H1 (cell line): ENCODE results near the gene CD59. TPM values are rescaled to one million over a fixed set of nuclear protein-coding genes. Genes with fewer than 3 reads are reported as not detected.

Experiments used
- CTCF ChIA-PET: fragments of 300-600 bp; sonication (Branson Sonifier 250); formaldehyde crosslinking; loops from one replicate; lab custom pipeline; 2021; ENCODE audit not compliant: partially characterized antibody; lab: Charles Lee
- POLR2A ChIA-PET: fragments of 300-600 bp; sonication (Branson Sonifier 250); formaldehyde crosslinking; loops from one replicate; lab custom pipeline; 2021; ENCODE audit warnings: inconsistent platforms; ENCODE audit not compliant: partially characterized antibody; lab: Charles Lee
- DNase-seq, 2 experiments: peaks; one replicate each; pipeline versions ENCODE4 v3.0.0 to v3.0.0-alpha.2; 2010 to 2022; ENCODE audit warnings: low spot score in 2 of 2, low read depth in 1 of 2, mixed read lengths in 1 of 2
- FAIRE-seq: peaks from 2 replicates; lab custom pipeline; 2011; peaks lifted over from hg19 to GRCh38; lab: Jason Lieb, UNC
- H2AFZ ChIP-seq: 2 replicates; pipeline ENCODE4 v1.8.1; 2012; ENCODE audit warnings: low read length, inconsistent platforms
- H2AK5ac ChIP-seq: 2 replicates; pipeline ENCODE4 v1.6.1; 2013; ENCODE audit warnings: low read depth, low read length
- H2BK120ac ChIP-seq: replicated peaks from 2 replicates; pipeline ENCODE3; 2013; ENCODE audit warnings: low read depth, low read length, inconsistent platforms
- H2BK12ac ChIP-seq: 2 replicates; pipeline ENCODE4 v1.6.1; 2013; ENCODE audit warnings: low read depth, low read length
- H2BK15ac ChIP-seq: 2 replicates; pipeline ENCODE4 v1.6.1; 2013; ENCODE audit warnings: low read length
- H2BK20ac ChIP-seq: 2 replicates; pipeline ENCODE4 v1.6.1; 2013; ENCODE audit warnings: low read length
- H2BK5ac ChIP-seq: 2 replicates; pipeline ENCODE4 v1.6.1; 2013; ENCODE audit warnings: low read depth, low read length
- H3K14ac ChIP-seq: 2 replicates; pipeline ENCODE4 v1.6.1; 2013; ENCODE audit warnings: inconsistent platforms; ENCODE audit not compliant: insufficient read length
- H3K18ac ChIP-seq: 2 replicates; pipeline ENCODE4 v1.6.1; 2013; ENCODE audit warnings: low read length; ENCODE audit errors: extremely low read depth
- H3K23ac ChIP-seq: 2 replicates; pipeline ENCODE4 v1.6.1; 2013; ENCODE audit warnings: inconsistent platforms; ENCODE audit not compliant: insufficient read length
- H3K23me2 ChIP-seq: 2 replicates; pipeline ENCODE4 v1.6.1; 2013; ENCODE audit warnings: low read depth, low read length
- H3K27ac ChIP-seq: 2 replicates; pipeline ENCODE4 v1.6.1; 2011; ENCODE audit warnings: low read depth, low read length, inconsistent platforms
- H3K27me3 ChIP-seq, 4 experiments: replicated peaks in 1 of 4; 1 replicate in 1 of 4; 2 replicates in 3 of 4; pipeline versions ENCODE4 v1.6.1 to v1.8.1; 2011 to 2013; ENCODE audit warnings: low read length in 3 of 4, mild to moderate bottlenecking in 3 of 4, inconsistent platforms in 2 of 4, mixed read lengths in 2 of 4, moderate library complexity in 1 of 4; ENCODE audit not compliant: control insufficient read depth in 3 of 4, insufficient read depth in 3 of 4; ENCODE audit errors: extremely low read depth in 1 of 4
- H3K36me3 ChIP-seq, 4 experiments: 2 replicates each; pipeline versions ENCODE4 v1.6.1 to v1.8.1; 2011 to 2013; ENCODE audit warnings: mild to moderate bottlenecking in 4 of 4, low read length in 3 of 4, moderate library complexity in 2 of 4, control low read depth in 1 of 4, inconsistent platforms in 1 of 4; ENCODE audit not compliant: insufficient read depth in 4 of 4, control insufficient read depth in 2 of 4
- H3K4ac ChIP-seq: replicated peaks from 2 replicates; pipeline ENCODE3; 2013; ENCODE audit warnings: low read length, low read depth, mixed read lengths, inconsistent platforms; ENCODE audit not compliant: insufficient read length
- H3K4me1 ChIP-seq, 4 experiments: replicated peaks in 1 of 4; 1 replicate in 1 of 4; 2 replicates in 3 of 4; pipeline versions ENCODE4 v1.6.1 to v1.8.1; 2011 to 2013; ENCODE audit warnings: low read length in 3 of 4, inconsistent platforms in 2 of 4, mixed read lengths in 1 of 4; ENCODE audit not compliant: insufficient read depth in 4 of 4, control insufficient read depth in 3 of 4
- H3K4me2 ChIP-seq, 2 experiments: 2 replicates each; pipeline versions ENCODE4 v1.6.1 to v1.8.1; 2011 to 2013; ENCODE audit warnings: low read depth in 2 of 2, low read length in 2 of 2, control low read depth in 1 of 2, inconsistent platforms in 1 of 2, mild to moderate bottlenecking in 1 of 2; ENCODE audit not compliant: insufficient read depth in 1 of 2
- H3K4me3 ChIP-seq, 4 experiments: fragments of 200-600, 300-600 bp in 1 of 4; sonication (generic), shearing (Covaris generic), sonication (Bioruptor Twin) in 1 of 4; 2 replicates each; pipeline versions ENCODE4 v1.5.1 to v1.8.1; 2011 to 2016; ENCODE audit warnings: low read length in 4 of 4, low read depth in 3 of 4, control low read depth in 2 of 4, inconsistent platforms in 2 of 4, mild to moderate bottlenecking in 2 of 4, mixed read lengths in 1 of 4, moderate library complexity in 1 of 4; ENCODE audit not compliant: insufficient read depth in 2 of 4; ENCODE audit errors: extremely low read depth in 1 of 4
- H3K56ac ChIP-seq: replicated peaks from 2 replicates; pipeline ENCODE3; 2013; ENCODE audit warnings: low read depth, mild to moderate bottlenecking, mixed read lengths, low read length, inconsistent platforms; ENCODE audit not compliant: insufficient read length
- H3K79me1 ChIP-seq: 2 replicates; pipeline ENCODE4 v1.6.1; 2013; ENCODE audit warnings: low read depth, low read length, control low read depth
- H3K79me2 ChIP-seq, 2 experiments: 2 replicates each; pipeline versions ENCODE4 v1.6.1 to v1.8.1; 2012 to 2013; ENCODE audit warnings: low read length in 2 of 2, mild to moderate bottlenecking in 2 of 2, inconsistent platforms in 1 of 2; ENCODE audit not compliant: insufficient read depth in 2 of 2, control insufficient read depth in 1 of 2
- H3K9ac ChIP-seq, 4 experiments: replicated peaks in 1 of 4; 1 replicate in 1 of 4; 2 replicates in 3 of 4; pipeline versions ENCODE4 v1.6.1 to v1.8.1; 2011 to 2013; ENCODE audit warnings: low read depth in 3 of 4, low read length in 3 of 4, control low read depth in 2 of 4, mild to moderate bottlenecking in 2 of 4, moderate library complexity in 2 of 4, inconsistent platforms in 1 of 4; ENCODE audit errors: extremely low read depth in 1 of 4
- H3K9me3 ChIP-seq, 2 experiments: 2 replicates each; pipeline versions ENCODE4 v1.6.1 to v1.8.1; 2012 to 2013; ENCODE audit warnings: mild to moderate bottlenecking in 2 of 2, moderate library complexity in 2 of 2, control low read depth in 1 of 2, inconsistent platforms in 1 of 2, low read depth in 1 of 2, low read length in 1 of 2, mixed read lengths in 1 of 2; ENCODE audit not compliant: insufficient read depth in 2 of 2
- H4K20me1 ChIP-seq, 2 experiments: replicated peaks in 1 of 2; 2 replicates each; pipeline versions ENCODE3 to v1.8.1; 2011 to 2013; ENCODE audit warnings: inconsistent platforms in 2 of 2, low read length in 2 of 2, mild to moderate bottlenecking in 1 of 2; ENCODE audit not compliant: insufficient read depth in 2 of 2, control insufficient read depth in 1 of 2
- H4K5ac ChIP-seq: 2 replicates; pipeline ENCODE4 v1.6.1; 2013; ENCODE audit warnings: low read length, low read depth, mixed read lengths, inconsistent platforms; ENCODE audit not compliant: insufficient read length
- H4K8ac ChIP-seq: 2 replicates; pipeline ENCODE4 v1.8.0; 2013; ENCODE audit warnings: mild to moderate bottlenecking, moderate library complexity, low read length, inconsistent platforms; ENCODE audit not compliant: insufficient read depth; ENCODE audit errors: extremely low read depth
- H4K91ac ChIP-seq: replicated peaks from 2 replicates; pipeline ENCODE3; 2013; ENCODE audit warnings: low read length, mixed read lengths, inconsistent platforms; ENCODE audit not compliant: insufficient read length
- EGR1 ChIP-seq: IDR thresholded peaks from 2 replicates; pipeline ENCODE4 v1.6.1; 2011; ENCODE audit warnings: low read depth, low read length, borderline replicate concordance
- MAFK ChIP-seq: IDR thresholded peaks from 2 replicates; pipeline ENCODE4 v1.6.1; 2012; ENCODE audit warnings: low read depth, mild to moderate bottlenecking, improper control_type of control experiment, low read length
- WGBS, 2 experiments: shearing (Covaris generic) in 1 of 2; methylation state at CpG; one replicate each; pipeline versions ENCODE4 v1.1.6 to v1.1.7; 2013 to 2015; ENCODE audit warnings: low lambda C conversion rate in 2 of 2, mixed read lengths in 2 of 2, inconsistent platforms in 1 of 2, low coverage in 1 of 2, missing lambda C conversion rate in 1 of 2; ENCODE audit not compliant: insufficient replicate concordance in 2 of 2, insufficient coverage in 1 of 2, insufficient read length in 1 of 2; ENCODE audit errors: extremely low coverage in 1 of 2, missing lambda C conversion rate in 1 of 2; 5-methylcytosine and 5-hydroxymethylcytosine counted together
- polyA plus RNA-seq, 7 experiments: library from polyadenylated mRNA; depleted of rRNA in 3 of 7; stranded (reverse) in 5 of 7; unstranded in 2 of 7; fragments of >200 nt in 5 of 7; fragments of 200-250 nt in 2 of 7; gene quantifications; 1 replicate in 5 of 7; 2 replicates in 1 of 7; 4 replicates in 1 of 7; pipeline versions ENCODE4 v1.2.1 to v1.2.3, GENCODE V29; 2011 to 2013; ENCODE audit warnings: missing spikeins in 2 of 7, mixed read lengths in 2 of 7
- total RNA-seq: library from RNA; stranded (reverse); fragmentation: NEBNext Ultra II Directional; extraction: Animal tissue kit (Norgen Biotek cat#: 25700); gene quantifications from 2 replicates; pipeline ENCODE4 v1.2.1, GENCODE V29; 2021

CD59 gene
- total and polyA plus RNA-seq, 2 of the 8 experiments (the other 6 are each of a cell fraction or from before 2014, with no cell fraction given), result 63.1 to 90.3 TPM

DNA sequence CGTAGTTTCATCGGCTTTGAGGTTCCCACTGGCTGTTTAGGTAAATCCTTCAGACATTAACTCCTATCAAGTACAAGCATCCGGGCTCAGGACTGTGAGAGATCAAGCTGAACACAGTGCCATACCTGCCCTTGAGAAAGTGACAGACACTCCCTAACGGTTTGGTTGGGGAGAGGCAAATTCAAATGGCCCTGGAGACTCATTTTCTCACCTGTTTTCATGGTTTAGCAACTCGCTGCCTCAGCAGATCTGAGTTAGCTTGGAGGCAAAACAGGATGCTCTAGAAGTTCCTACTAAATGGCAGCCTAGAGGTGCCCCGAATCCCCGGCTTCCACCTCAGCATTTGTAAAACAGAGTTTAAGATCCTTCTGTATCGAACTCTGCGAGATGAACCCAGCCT is 41.7 kb upstream of the CD59 start:
- no peaks in the 10 kb centered on the region for H3K79me2 ChIP-seq
- 0 out of 2 replicates have a peak overlapping the region, but pooled peaks have one; percentile 2 for H2BK20ac ChIP-seq
- H4K5ac ChIP-seq, result no peak overlapping the region
- H4K8ac ChIP-seq, result 0 out of 2 replicates have a peak overlapping the region, but pooled peaks have one; percentile 1
- H2BK12ac ChIP-seq, result peak overlapping the region; percentile 46; the same call in 1 of the 2 replicates
- H3K27ac ChIP-seq, result no peak overlapping the region
- no peak overlapping the region for H2AK5ac ChIP-seq
- no peak overlapping the region for H3K4ac ChIP-seq
- peak overlapping the region; percentile 85; the same call in 1 of the 2 replicates for H2AFZ ChIP-seq
- no peak overlapping the region for H3K23ac ChIP-seq
- no peak overlapping the region for H3K14ac ChIP-seq
- peak overlapping the region in 1 of 4 experiments; percentile 14; a peak in 2 of 8 replicates for H3K4me3 ChIP-seq
- H3K79me1 ChIP-seq, result no peaks in the 10 kb centered on the region
- no peaks in the 10 kb centered on the region for H3K9me3 ChIP-seq
- no peak overlapping the region; the same call in 1 of the 2 replicates for H3K18ac ChIP-seq
- no peak overlapping the region for H3K56ac ChIP-seq
- H2BK120ac ChIP-seq, result no peak overlapping the region
- H3K9ac ChIP-seq, result no peak overlapping the region
- H3K27me3 ChIP-seq, result peaks cover 0 to 13% (median 3%) of the 10 kb centered on the region in 4 experiments; a peak in 3 of 7 replicates
- no peaks in the 10 kb centered on the region for H3K36me3 ChIP-seq
- TF ChIP-seq EGR1 (no peak), MAFK (peak; percentile 69; the same call in 1 of the 2 replicates)
- peak overlapping the region; percentile 10 to 26; a peak in 2 of 4 replicates for H3K4me2 ChIP-seq
- H2BK5ac ChIP-seq, result 0 out of 2 replicates have a peak overlapping the region, but pooled peaks have one; percentile 1
- FAIRE-seq, result no peak
- peaks cover 2 to 4% of the 10 kb centered on the region in 2 experiments for H4K20me1 ChIP-seq
- CTCF ChIA-PET, result interaction anchor here (1.1 to 1.5 kb wide), 2 partner anchors 29 to 31 kb away, joined by 4 read pairs; no protein-coding TSS in a partner anchor
- peak overlapping the region; percentile 29 for H4K91ac ChIP-seq
- 73% methylated on average over 9 of the region's 9 CpGs; no CpG with 5 or more reads in 1 of the 2 experiments for WGBS, 2 experiments
- peaks cover 7% of the 10 kb centered on the region; the same call in 1 of the 2 replicates for H3K23me2 ChIP-seq
- no peak for DNase-seq
- POLR2A ChIA-PET, result interaction anchor here (0.8 to 1.2 kb wide), 2 partner anchors 24 to 55 kb away, joined by 3 to 4 read pairs; no protein-coding TSS in a partner anchor
- peaks cover 11 to 17% (median 13%) of the 10 kb centered on the region in 4 experiments for H3K4me1 ChIP-seq
- peak overlapping the region; percentile 1; the same call in 1 of the 2 replicates for H2BK15ac ChIP-seq
